ENCODE results near the gene LENG1. TPM values are rescaled to one million over a fixed set of nuclear protein-coding genes. Genes with fewer than 3 reads are reported as not detected.

The LENG1 gene
- total RNA-seq, 1 donor from 2014 or later, result 4.6 TPM

DNA sequence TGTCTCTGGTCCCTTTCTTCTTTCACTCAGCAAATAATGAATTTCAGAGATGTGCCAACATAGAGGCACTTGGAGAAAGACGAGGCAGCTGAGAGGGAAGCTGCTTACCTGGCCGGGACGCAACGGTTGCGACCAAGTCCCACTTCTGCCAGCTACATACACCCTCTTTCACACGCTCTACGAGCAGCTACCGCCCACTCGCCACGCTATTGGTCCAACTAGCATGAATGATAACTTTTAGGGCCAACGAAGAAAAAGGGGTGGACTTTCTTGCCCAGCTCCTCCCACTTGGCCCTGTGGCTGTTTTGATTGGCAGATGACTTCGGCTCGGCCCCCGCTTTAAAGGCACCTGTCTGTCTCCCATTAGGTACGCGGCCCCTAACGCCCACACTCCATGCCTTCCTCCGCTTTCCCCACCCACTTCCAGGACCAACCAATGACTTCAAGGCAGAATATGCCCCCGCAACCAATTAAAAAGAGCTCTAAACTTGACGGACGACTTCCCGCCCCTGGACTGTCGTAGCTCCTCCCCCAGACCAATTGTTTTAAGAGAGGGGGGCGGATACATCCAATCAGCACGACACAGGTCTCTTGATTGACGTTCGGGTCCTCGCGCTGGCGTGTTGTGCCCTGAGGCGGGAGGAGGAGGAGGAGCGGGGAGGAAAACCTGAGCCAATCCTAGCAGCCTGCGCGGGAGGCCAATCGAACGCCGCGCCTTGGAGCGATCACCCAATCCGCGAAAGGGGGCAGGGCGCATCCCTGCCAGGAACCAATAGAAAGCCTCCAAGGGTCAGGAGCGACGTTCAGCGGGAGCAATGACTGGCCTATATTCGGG is 22.4 kb downstream of the LENG1 start:
- peaks cover 40% of the 10 kb centered on the region for H3K4me1 Mint-ChIP-seq
- no peaks in the 10 kb centered on the region for H3K9me3 Mint-ChIP-seq
- peak; percentile 100 for DNase-seq
- peak overlapping the region; percentile 79 for H3K27ac Mint-ChIP-seq
- no peaks in the 10 kb centered on the region for H3K27me3 Mint-ChIP-seq
- intact Hi-C loops (cut with micrococcal nuclease), result loop anchor here (1.0 kb wide), 6 partner anchors 22 to 327 kb away; partner anchors contain the start of genes LENG1, NDUFA3, PRPF31 and TFPT
- peak overlapping the region; percentile 85 for H3K4me3 Mint-ChIP-seq
- peaks cover 9% of the 10 kb centered on the region for H3K36me3 Mint-ChIP-seq (ENCODE audit: low read depth)

- no peaks in the 10 kb centered on the region for H3K9me3 Mint-ChIP-seq
- no peaks in the 10 kb centered on the region for H3K27me3 Mint-ChIP-seq
- H3K36me3 Mint-ChIP-seq (ENCODE audit: low read depth), result peaks cover 6% of the 10 kb centered on the region
- DNase-seq, result no peak
- H3K4me3 Mint-ChIP-seq, result peak overlapping the region; percentile 85
- intact Hi-C loops (cut with micrococcal nuclease), result no loop called here
- H3K4me1 Mint-ChIP-seq, result peaks cover 36% of the 10 kb centered on the region
- H3K27ac Mint-ChIP-seq, result peak overlapping the region; percentile 79
Measured at GRCh38 chr19:54136086-54136863, 23.2 kb downstream of the LENG1 start.

- intact Hi-C loops (cut with micrococcal nuclease), result no loop called here
- Mint-ChIP-seq H3K9me3 (no peaks in the 10 kb centered on the region), H3K4me3 (peak overlapping the region; percentile 1), H3K36me3 (ENCODE audit: low read depth) (peaks cover 10% of the 10 kb centered on the region), H3K27me3 (no peaks in the 10 kb centered on the region), H3K27ac (no peak overlapping the region), H3K4me1 (peaks cover 21% of the 10 kb centered on the region)
- no peak for DNase-seq
Measured at GRCh38 chr19:54133957-54134590, 25.4 kb downstream of the LENG1 start.

GRCh38 chr19:54133312-54133956 is 26.1 kb downstream of the LENG1 start:
- H3K36me3 Mint-ChIP-seq (ENCODE audit: low read depth), result peaks cover 10% of the 10 kb centered on the region

GRCh38 chr19:54129617-54129996 is 29.9 kb downstream of the LENG1 start:
- no peak for DNase-seq
- H3K4me1 Mint-ChIP-seq, result peaks cover 3% of the 10 kb centered on the region
- intact Hi-C loops (cut with micrococcal nuclease), result no loop called here
- no peaks in the 10 kb centered on the region for H3K9me3 Mint-ChIP-seq
- no peaks in the 10 kb centered on the region for H3K27me3 Mint-ChIP-seq
- H3K27ac Mint-ChIP-seq, result no peak overlapping the region
- peaks cover 29% of the 10 kb centered on the region for H3K36me3 Mint-ChIP-seq (ENCODE audit: low read depth)
- H3K4me3 Mint-ChIP-seq, result no peak overlapping the region

More at GRCh38 chr19:54133312-54133956, 26.1 kb downstream of the LENG1 start:
- H3K4me1 Mint-ChIP-seq, result peaks cover 15% of the 10 kb centered on the region
- intact Hi-C loops (cut with micrococcal nuclease), result no loop called here
- H3K9me3 Mint-ChIP-seq, result no peaks in the 10 kb centered on the region
- no peak for DNase-seq
- no peak overlapping the region for H3K4me3 Mint-ChIP-seq
- no peaks in the 10 kb centered on the region for H3K27me3 Mint-ChIP-seq
- no peak overlapping the region for H3K27ac Mint-ChIP-seq

- Mint-ChIP-seq H3K4me1 (no peaks in the 10 kb centered on the region), H3K4me3 (no peak overlapping the region), H3K27me3 (no peaks in the 10 kb centered on the region), H3K36me3 (ENCODE audit: low read depth) (peaks cover 33% of the 10 kb centered on the region), H3K9me3 (no peaks in the 10 kb centered on the region), H3K27ac (no peak overlapping the region)
- no peak for DNase-seq
- intact Hi-C loops (cut with micrococcal nuclease), result no loop called here
Measured at GRCh38 chr19:54128796-54129616, 30.5 kb downstream of the LENG1 start.

DNA sequence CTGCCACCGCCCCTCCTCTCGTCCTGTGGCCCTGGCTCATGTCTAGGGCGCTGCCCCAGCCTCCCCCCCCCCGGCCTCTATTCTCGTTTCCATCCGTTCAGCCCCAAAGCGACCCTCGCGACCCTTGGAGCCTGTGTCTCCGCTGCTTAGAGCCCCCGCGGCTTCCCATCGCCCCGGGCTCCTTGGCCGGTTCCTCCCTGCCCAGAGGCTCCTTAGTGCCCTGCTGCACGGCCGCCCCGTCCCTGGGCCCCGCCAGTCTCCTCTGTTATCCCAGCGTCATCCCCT is 31.1 kb downstream of the LENG1 start:
- no peak for DNase-seq
- no peak overlapping the region for H3K27ac Mint-ChIP-seq
- H3K4me1 Mint-ChIP-seq, result no peaks in the 10 kb centered on the region
- intact Hi-C loops (cut with micrococcal nuclease), result no loop called here
- H3K36me3 Mint-ChIP-seq (ENCODE audit: low read depth), result peaks cover 36% of the 10 kb centered on the region
- no peaks in the 10 kb centered on the region for H3K9me3 Mint-ChIP-seq
- no peaks in the 10 kb centered on the region for H3K27me3 Mint-ChIP-seq
- H3K4me3 Mint-ChIP-seq, result no peak overlapping the region

DNA sequence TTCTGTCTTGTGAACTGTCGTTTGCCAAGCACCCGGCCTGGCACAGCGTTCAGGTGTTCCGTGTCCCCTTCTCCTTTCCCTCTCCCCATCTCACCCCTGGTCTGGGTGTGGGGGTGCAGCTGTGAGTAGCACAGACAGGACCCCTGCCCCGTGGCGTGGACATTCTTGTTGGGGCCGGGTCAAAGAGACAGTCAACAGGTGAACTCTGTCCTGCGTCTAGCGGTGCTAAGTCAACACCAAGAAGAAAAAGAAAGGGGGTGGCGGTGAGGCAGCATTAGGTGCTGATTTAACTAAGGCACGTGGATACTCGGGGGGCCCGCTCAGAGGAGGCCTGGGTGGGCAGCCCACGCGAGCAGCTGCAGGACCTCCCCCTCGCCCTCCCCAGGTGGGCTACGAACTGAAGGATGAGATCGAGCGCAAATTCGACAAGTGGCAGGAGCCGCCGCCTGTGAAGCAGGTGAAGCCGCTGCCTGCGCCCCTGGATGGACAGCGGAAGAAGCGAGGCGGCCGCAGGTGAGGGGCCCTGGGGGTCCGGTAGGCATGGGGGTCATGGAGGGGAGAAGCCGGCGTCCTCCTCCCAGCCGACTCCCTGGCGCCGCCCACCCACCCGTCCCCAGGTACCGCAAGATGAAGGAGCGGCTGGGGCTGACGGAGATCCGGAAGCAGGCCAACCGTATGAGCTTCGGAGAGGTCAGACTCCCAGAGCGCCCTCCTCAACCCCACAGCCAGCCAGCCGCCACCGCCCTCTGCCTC is 31.7 kb downstream of the LENG1 start:
- Mint-ChIP-seq H3K9me3 (no peaks in the 10 kb centered on the region), H3K4me3 (no peak overlapping the region), H3K4me1 (no peaks in the 10 kb centered on the region), H3K36me3 (ENCODE audit: low read depth) (peaks cover 41% of the 10 kb centered on the region), H3K27me3 (no peaks in the 10 kb centered on the region), H3K27ac (no peak overlapping the region)
- no peak for DNase-seq
- intact Hi-C loops (cut with micrococcal nuclease), result no loop called here

DNA sequence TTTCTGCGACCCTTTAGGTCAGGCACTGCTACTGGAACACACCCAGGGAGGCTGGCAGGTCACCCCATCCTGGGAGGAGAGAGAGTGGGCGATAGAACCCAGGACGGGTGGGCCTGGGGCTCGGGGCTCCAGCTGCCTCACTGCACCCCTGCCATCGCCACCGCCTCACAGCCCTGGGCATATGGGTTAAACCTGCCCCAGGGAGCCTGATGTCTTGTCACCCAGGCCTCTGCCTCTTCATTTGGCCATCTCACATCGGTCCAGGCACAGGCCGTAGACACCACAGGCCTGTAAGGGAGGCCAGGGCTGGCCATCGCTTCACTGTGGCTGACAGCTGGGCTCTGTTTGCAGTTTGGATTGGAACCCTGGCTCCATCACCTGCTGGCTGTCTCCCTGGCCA is 33.8 kb downstream of the LENG1 start:
- Mint-ChIP-seq H3K9me3 (no peaks in the 10 kb centered on the region), H3K4me3 (no peak overlapping the region), H3K4me1 (no peaks in the 10 kb centered on the region), H3K27ac (no peak overlapping the region), H3K27me3 (no peaks in the 10 kb centered on the region), H3K36me3 (ENCODE audit: low read depth) (peaks cover 52% of the 10 kb centered on the region)
- intact Hi-C loops (cut with micrococcal nuclease), result no loop called here
- DNase-seq, result no peak

DNA sequence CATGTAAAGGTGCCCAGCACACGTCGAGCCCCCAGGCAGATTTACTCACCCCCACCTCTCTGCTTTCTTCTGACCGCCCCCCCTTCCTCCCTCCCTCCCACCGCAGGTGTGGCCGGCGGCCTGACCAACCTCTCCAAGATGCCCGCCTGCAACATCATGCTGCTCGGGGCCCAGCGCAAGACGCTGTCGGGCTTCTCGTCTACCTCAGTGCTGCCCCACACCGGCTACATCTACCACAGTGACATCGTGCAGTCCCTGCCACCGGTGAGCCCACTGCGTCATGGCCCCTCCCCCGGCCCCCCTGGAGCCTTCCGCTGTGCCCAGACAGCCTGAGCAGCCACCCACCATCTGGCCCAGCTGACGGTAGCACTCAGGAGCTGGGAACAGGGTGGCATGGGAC is 35.1 kb downstream of the LENG1 start:
- H3K4me1 Mint-ChIP-seq, result no peaks in the 10 kb centered on the region
- H3K9me3 Mint-ChIP-seq, result no peaks in the 10 kb centered on the region
- no peak overlapping the region for H3K27ac Mint-ChIP-seq
- intact Hi-C loops (cut with micrococcal nuclease), result no loop called here
- H3K36me3 Mint-ChIP-seq (ENCODE audit: low read depth), result peaks cover 59% of the 10 kb centered on the region
- H3K27me3 Mint-ChIP-seq, result no peaks in the 10 kb centered on the region
- no peak overlapping the region for H3K4me3 Mint-ChIP-seq
- no peak for DNase-seq

- Mint-ChIP-seq H3K4me1 (no peaks in the 10 kb centered on the region), H3K4me3 (no peak overlapping the region), H3K27ac (no peak overlapping the region), H3K36me3 (ENCODE audit: low read depth) (peaks cover 57% of the 10 kb centered on the region), H3K9me3 (no peaks in the 10 kb centered on the region), H3K27me3 (no peaks in the 10 kb centered on the region)
- DNase-seq, result no peak
- intact Hi-C loops (cut with micrococcal nuclease), result no loop called here
Measured at GRCh38 chr19:54123682-54124081, 35.8 kb downstream of the LENG1 start.

GRCh38 chr19:54121259-54121658 is 38.3 kb downstream of the LENG1 start:
- H3K4me1 Mint-ChIP-seq, result peaks cover 7% of the 10 kb centered on the region
- intact Hi-C loops (cut with micrococcal nuclease), result no loop called here
- H3K27me3 Mint-ChIP-seq, result no peaks in the 10 kb centered on the region
- no peak for DNase-seq
- no peaks in the 10 kb centered on the region for H3K9me3 Mint-ChIP-seq
- H3K27ac Mint-ChIP-seq, result no peak overlapping the region
- no peak overlapping the region for H3K4me3 Mint-ChIP-seq
- peaks cover 47% of the 10 kb centered on the region for H3K36me3 Mint-ChIP-seq (ENCODE audit: low read depth)
